C4-2B (cell line): Measurements from ENCODE around the gene ZNF641.

Experiments
- H3K27ac ChIP-seq: fragments of 450-650 bp; 2 replicates; pipeline ENCODE4 v1.5.1; 2017
- ZFX ChIP-seq: fragments of 450-650 bp; IDR thresholded peaks from 2 replicates; pipeline ENCODE4 v1.6.1; 2017
- TF ChIP-seq, protein P1 (sequence below): fragments of 450-650 bp; conservative IDR thresholded peaks from 2 replicates; pipeline ENCODE4 v1.5.1; 2017; ENCODE audit warnings: mild to moderate bottlenecking

ZNF641 gene

DNA sequence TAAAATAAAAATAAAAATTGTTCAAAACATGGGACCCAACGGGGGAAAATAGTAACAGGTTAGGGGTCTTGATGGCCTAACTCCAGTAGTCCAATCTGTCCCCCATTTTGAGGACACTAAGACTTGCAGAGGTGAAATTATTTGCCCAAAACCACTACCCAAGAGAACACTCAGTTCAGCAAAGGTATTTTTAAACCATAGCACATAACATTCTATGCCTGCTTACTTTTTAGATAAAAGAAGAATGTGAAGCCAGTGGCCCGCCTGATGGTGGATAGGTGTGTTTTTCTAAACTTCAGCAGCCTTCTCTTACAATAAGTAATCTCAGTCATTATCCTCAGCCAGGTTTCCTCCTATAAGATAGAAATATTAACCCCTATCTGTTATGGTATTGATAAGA lies 45.5 kb downstream of the ZNF641 start:
- TF ChIP-seq, protein P1, sequence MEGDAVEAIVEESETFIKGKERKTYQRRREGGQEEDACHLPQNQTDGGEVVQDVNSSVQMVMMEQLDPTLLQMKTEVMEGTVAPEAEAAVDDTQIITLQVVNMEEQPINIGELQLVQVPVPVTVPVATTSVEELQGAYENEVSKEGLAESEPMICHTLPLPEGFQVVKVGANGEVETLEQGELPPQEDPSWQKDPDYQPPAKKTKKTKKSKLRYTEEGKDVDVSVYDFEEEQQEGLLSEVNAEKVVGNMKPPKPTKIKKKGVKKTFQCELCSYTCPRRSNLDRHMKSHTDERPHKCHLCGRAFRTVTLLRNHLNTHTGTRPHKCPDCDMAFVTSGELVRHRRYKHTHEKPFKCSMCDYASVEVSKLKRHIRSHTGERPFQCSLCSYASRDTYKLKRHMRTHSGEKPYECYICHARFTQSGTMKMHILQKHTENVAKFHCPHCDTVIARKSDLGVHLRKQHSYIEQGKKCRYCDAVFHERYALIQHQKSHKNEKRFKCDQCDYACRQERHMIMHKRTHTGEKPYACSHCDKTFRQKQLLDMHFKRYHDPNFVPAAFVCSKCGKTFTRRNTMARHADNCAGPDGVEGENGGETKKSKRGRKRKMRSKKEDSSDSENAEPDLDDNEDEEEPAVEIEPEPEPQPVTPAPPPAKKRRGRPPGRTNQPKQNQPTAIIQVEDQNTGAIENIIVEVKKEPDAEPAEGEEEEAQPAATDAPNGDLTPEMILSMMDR = no peak
- no peak for TF ChIP-seq ZFX
- no peak overlapping the region for H3K27ac ChIP-seq

DNA sequence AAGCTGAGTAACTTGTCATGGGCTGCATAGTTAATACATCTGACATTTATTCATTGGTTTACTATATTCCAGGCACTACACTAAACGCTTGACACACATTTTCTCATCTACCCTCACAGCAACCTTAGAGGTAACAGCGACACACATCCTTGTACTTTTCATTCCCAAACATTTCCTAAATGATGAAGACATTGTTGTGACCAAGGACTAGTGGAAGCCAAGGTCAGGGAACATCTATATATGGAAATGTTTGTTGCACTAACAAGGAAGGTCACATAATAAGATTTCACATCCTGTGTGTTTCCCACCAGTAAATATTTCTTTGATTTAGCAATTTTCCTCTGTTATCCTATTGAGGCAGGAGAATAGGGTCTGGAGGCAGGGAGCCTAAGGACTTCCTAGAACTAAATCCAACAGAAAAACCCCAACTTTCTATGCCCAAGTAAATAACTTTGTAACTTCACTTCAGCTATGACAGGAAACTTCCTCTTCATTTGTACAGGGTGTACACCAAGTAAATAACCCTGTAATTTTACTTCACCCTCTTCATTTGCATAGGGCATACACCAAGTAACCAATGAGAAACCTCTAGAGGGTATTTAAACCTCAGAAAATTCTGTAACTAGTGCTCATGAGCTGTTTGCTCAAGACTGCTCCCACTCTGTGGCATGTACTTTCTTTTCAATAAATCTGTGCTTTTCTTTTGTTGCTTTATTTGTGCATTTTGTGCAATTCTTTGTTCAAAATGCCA lies 48.4 kb downstream of the ZNF641 start:
- TF ChIP-seq ZFX = no peak
- TF ChIP-seq, protein P1 = no peak
- no peak overlapping the region for H3K27ac ChIP-seq

DNA sequence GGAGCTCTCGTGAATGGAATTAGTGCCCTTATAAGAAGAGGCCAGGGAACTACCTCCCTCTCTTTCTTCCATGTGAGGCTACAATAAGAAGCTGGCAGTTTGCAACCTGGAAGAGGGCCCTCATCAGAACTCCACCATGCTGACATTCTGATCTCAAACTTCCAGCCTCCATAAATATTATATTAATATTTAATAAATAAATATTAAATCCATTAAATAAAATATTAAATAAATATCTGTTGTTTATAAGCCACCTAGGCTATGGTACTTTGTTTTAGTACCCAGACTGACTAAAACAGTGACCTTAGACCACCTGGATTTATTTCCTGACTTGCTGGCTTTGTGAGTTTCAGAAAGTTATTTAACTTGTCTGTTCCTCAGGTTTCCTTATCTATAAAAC lies 49.9 kb downstream of the ZNF641 start:
- no peak overlapping the region for H3K27ac ChIP-seq
- no peak for TF ChIP-seq ZFX
- TF ChIP-seq, protein P1 = no peak

DNA sequence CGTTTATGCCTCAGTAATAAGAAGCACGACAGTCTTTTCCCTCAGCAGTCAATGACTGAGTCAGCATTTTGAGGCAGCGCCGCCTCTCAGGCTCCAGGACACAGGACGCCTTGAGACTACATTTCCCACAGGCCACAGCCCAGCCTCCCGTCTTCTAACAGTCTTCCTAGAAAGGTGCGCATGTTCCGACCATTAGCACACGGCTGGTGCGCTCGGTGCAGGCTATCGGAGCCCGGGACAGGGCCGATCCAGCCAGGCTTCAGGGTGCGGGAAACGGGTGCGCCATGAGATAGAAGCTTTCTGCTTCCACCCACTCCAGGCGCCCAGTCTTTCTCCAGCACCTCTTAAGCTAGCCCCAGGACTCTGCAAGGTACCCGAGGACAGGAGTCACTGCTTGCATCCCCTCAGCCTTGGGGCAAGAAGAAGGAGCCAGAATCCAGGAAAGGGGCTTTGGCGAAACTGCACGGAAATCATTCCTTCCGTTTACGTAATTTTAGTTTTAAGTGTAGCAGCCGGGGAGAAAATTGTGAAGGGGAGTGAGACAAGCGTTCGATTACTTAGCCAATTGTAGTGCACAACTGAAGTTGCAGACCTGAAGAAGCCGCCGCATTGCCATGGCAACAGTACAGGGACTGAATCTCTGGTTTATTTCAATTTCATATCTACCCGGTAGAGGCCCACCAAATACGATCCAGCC lies 54.0 kb downstream of the ZNF641 start:
- no peak for TF ChIP-seq ZFX
- TF ChIP-seq, protein P1 = no peak
- H3K27ac ChIP-seq = peak overlapping the region; percentile 6; the same call in 1 of the 2 replicates

DNA sequence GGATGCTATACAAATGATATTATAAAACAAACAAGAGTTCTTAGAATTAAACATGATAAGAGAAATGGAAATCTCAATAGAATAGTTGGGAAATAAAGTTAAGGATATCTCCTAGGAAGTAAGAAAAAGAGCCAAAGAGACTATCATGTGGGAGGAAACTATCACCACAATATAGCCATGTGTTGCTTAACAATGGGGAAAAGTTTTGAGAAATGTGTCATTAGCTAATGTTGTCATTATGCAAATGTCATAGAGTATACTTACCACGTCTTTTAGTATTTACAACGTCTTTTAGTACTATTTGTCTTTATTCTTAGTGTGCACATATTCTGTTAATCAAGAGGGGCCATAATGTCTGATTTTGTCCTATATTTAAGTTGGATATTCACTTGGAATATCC lies 58.7 kb downstream of the ZNF641 start:
- TF ChIP-seq, protein P1 = no peak
- no peak for TF ChIP-seq ZFX
- H3K27ac ChIP-seq = no peak overlapping the region

DNA sequence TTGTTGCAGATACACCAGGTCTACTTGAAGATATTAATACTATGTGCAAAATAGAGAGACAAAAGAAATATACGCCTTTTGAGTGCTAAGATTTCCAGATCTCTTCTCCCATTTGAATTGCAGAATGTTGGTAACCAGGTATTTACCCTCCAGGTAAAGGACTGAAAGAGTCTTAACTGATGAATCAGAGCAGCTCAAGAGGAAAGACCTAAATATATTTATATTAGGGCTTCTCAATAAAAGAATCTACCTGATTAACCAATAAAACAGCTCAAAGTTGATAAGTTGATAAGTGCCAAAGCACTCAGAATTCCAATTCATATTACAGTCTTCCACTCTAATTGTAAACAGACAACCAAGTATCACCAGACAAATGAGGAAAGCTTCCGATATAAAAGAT lies 59.2 kb downstream of the ZNF641 start:
- no peak for TF ChIP-seq ZFX
- TF ChIP-seq, protein P1 = no peak
- H3K27ac ChIP-seq = no peak overlapping the region
